ENCODE results near the gene FRK. TPM values are rescaled to one million over a fixed set of nuclear protein-coding genes. Genes with fewer than 3 reads are reported as not detected.

The FRK gene
- total RNA-seq, 1 donor from 2014 or later: 0.80 TPM

DNA sequence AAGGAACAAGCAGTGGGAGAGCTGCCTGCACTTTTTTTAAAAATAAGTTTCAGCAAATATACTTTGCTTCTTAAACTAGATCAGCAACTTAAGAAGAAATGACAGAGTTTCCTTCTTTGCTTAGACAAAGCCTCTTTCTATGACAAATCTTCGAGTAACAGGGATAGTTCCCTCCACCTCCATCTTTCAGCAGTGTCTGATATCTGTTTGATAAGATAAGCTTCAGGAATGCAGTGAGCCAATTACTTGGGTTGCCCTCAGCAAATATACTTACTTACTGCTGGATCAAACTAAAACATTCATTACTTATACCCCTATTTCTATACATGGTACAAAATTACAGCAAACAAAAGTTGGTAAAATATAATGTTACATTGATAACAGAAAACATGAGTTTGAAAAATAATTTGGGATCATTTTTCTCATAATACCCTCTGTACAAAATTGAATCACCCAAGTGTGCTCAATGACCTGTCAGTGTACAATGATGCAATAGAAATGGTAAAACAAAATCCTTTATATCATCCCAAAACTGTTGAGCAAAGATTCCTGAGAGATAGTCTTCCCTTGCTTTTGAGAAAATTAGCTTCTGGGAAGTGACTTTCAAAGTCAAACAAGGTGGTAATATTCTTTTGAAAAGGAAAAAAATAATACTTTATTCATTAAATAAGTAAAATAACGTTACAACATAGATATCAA lies 24.5 kb downstream of the FRK start:
- no peak for DNase-seq (ENCODE audit: low spot score)

DNA sequence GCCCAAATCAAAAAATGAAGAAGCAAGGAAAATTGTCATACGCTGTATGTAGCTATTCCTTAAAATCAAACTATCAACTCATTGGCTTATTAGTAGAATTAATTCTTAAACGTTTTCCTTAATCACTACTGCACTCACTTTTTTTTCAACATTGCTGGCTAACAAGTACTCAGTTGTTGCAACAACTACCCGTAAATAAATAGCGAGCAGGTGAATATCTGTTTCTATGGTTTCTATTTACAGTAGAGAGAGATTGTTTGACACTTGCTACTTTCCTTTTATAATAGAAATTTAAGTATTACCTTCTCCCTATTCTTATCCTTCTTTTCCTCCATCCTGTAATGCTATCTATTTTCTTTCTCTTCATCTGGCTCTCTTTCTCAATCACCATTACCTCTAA lies 25.1 kb downstream of the FRK start:
- DNase-seq (ENCODE audit: low spot score): no peak

DNA sequence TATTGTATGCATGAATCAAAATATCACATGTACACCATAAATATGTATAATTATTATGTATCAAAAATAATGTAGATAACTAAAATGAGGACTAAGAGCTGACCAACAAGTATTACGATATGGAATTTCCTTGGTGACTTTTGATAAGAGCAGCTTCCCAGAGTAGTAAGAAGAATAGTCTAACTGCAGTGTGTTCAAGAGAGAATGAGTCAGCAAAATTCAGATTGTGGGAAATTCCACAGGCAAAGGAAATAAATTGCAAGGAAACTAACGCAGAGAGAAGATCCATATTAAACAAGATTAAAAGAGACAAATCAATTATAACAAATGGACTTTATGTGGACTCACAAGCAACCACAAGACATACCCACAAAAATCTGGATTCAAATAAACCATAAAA lies 26.4 kb downstream of the FRK start:
- no peak for DNase-seq (ENCODE audit: low spot score)

DNA sequence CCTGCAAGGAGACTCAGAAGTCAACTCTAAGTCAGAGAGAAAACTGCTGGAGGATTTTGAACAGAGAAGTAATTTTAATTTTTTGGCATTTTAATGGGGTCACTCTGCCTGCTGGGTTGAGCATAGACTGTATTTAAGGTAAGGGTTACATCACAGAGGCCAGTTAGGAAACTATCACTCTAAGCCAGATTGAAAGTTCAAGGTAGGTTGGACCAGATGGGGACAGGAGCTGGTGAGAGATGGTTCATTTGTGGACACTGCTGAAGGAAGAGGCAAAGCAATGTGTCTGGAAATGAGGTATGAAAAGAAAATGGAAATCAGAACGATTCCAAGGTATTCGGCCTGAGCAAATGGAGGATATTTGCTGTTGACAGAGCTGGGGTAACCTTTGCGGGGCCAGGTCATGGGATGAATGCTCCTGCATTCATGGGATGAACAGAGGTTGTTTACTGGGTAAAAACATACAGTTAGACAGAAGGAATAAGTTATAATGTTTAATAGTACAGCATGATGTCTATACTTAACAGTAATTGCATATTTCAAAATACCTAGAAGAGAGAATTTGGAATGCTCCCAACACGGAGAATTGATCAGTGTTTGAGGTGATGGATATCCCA lies 26.9 kb downstream of the FRK start:
- no peak for DNase-seq (ENCODE audit: low spot score)

DNA sequence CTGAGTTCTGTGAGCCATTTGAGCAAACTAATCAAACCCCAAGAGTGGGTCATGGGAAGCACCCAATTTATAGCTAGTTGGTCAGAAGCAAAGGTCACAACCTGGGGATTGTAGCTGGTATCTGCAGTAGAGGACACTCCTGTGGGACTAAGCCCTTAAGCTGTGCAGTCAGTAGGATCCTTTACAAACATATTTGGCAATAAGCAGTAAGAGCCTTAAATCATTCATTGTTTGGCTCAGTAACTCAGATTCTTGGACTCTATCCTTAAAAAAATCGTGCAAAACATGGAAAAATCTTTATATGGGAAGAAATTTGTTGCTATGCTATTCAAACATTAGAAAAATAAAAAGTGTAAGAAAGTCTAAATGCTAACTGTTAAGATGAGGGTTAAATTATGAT lies 29.9 kb downstream of the FRK start:
- no peak for DNase-seq (ENCODE audit: low spot score)

DNA sequence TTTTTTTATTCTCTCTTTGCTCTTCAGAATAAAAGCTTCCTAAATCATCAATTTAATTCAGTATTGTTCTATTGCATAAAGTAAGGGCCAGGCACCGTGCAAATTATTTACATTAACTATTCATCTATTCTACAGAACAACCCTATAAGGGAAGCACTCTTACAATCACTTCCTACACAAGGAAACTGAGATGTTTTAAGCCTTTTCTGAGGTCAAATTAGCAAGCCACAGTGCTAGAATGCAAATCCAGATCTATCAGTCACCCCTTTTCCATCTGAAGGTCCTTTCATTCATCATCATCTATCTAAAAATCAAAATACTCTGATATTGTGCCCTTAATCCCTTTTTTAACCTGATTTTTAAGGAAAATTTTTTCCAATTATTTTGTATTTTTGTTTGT lies 31.2 kb downstream of the FRK start:
- no peak for DNase-seq (ENCODE audit: low spot score)

DNA sequence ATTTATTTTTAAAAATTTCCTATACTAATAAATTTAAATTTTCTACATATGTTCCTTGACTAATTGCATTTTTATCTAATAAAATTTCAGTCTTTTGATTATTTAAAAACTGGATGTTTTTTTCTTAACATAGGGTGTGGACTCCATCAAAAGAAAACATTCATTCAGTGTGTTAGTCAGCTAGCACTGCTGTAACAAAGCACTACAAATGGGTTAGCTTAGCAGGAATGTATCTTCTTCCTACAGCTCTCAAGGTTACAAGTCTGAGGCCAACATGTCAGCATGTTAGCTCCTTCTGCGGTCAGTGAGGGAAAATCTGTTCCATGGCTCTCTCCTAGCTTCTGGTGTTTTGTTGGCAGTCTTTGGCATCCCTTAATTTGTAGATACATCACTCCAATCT lies 32.5 kb downstream of the FRK start:
- no peak for DNase-seq (ENCODE audit: low spot score)

DNA sequence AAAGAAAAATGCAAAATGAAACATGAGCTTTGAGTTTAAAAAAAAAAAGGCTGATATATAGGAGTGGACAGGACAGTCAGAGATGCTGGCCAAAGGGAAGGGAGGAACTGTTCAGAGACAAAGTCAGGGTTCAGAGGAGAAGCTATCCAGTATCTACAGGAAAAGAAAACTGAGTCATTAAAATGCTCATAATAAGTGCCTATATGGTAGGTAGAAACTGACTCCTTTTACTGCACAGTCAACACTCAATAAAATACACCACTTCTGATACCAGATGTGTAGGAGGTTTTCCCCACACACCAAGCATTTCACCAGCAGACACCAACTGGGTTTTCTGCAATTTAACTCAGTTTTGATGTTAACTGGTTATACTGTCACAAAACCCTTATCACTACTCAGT lies 32.9 kb downstream of the FRK start:
- DNase-seq (ENCODE audit: low spot score): no peak

DNA sequence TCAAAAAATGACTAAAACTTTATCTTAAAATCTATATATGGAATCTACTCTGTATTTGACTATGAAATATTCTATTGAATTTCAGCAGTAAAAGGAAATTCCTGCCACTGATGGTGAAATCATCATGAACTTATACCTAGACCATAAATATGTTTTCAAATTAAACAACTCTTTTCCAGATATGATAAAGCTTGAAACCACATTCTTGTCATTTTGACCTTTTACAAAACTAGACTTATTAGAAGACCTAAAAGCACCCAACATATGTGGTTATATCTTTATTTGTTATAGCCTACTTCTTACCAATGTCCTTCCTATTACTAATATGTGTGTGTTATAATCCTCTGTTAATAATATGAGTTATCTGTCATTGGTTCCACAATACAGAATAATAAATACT lies 35.3 kb downstream of the FRK start:
- no peak for DNase-seq (ENCODE audit: low spot score)

DNA sequence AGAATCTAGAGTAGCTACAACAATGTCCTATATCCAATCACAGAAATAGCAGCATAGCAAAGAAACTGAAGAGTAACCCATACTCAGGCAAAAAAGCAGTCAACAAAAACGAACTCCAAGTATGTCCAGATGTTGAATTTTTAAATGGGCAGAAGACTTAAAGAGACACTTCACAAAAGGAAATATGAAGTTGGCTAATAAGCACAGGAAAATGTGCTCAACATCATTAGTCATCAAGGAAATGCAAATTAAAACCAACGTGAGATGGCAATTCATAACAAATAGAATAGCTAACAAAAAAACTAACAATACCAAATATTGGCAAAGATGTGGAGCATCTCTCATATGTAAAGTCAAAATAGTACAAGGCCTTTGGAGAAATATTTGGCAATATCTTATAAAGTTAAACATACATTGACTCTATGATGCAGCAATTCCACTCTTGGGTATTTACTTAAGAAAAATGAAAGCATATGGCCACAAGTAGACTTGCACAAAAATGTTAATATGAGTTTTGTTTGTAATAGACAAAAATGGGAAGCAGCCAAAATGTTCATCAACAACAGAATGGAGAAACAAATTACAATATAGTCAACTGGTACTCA lies 37.7 kb downstream of the FRK start:
- DNase-seq (ENCODE audit: low spot score): no peak

DNA sequence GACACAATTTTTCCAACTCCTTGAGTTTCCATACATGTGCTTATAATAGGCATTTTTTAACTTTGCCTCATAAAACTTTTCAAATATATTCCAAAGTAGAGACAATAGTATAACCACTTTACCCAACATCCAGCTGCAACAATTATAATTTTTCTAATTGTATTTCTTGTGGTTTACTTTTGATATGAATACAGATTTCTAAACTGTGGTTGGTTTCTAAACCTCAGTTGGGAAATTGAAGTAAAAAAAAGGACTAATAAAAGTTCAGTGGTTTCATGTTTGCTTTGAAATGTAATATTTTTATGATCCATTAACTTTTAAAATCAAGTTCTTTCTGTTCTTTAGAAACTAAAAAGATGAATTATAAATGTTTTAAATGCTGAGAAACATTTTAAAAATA lies 40.0 kb downstream of the FRK start:
- no peak for DNase-seq (ENCODE audit: low spot score)

DNA sequence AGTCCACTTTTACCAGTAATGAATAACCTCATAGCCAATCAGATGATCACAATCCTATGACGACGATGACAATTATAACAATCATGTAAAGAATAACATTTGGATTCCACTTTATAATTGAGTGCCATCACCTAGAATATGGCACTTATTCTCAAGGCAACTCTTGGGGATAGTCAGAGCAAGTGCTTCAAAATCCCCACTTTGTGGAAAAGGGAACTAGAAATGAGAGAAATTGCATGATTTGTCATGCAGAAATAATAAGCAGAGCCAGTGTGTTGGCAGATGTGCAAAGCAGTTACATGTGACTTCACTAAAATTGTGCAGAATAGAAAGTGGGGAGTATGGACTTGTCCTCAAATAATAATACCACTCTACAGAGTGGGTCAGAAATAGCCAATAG lies 41.3 kb downstream of the FRK start:
- no peak for DNase-seq (ENCODE audit: low spot score)

DNA sequence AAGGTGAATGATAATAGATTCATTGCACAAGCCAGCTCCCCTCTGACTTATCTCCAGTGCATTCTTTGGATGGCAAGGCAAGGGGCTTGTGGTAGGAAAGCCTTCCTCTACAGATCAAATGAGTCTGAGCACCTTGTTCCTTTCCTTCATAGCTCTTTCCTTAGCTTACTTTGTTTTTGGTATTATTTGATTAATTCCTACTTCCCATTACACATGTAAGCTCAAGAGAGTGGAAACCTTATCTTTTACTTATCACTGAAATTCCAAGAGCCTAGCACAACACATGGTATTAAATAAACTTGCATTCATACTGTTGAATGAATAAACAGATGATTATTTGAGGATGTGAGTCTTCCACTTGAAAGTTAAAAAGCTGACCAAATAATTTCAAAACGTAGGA lies 41.7 kb downstream of the FRK start:
- DNase-seq (ENCODE audit: low spot score): no peak

DNA sequence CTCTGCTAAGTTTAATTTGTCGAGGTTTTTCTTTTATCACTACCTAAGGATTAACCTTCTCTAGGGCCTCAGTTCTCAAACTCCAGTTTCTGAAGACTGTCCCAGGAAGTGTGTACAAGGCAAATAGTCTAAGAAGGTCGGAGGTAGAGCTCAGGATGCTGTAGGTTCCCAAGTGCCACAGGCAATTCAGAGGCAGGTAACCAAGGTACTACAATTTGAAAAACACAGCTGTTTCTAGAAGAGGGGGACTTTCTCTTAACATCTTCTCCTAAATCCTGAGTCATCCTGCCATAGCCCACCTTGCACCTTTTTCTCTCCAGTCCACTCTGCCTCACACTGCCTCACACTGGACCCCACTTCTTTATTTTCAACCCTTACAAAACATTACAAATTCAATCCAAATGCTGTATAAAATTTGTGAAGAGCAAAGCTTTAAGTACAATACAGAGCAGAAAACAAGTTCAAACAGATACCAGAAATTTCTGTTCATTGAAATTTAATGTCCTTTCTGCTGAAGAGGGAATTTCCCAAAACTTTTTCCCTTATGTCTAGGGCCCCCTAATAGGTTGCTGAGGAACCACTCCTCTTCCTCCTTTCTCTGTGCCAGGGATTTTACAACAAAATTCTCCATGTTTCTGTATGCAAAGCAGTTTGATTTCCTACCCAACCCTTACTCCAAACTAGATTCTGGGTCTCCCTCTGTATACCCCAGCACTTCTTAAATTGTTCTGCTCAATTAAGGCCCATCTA lies 43.0 kb downstream of the FRK start:
- DNase-seq (ENCODE audit: low spot score): no peak

DNA sequence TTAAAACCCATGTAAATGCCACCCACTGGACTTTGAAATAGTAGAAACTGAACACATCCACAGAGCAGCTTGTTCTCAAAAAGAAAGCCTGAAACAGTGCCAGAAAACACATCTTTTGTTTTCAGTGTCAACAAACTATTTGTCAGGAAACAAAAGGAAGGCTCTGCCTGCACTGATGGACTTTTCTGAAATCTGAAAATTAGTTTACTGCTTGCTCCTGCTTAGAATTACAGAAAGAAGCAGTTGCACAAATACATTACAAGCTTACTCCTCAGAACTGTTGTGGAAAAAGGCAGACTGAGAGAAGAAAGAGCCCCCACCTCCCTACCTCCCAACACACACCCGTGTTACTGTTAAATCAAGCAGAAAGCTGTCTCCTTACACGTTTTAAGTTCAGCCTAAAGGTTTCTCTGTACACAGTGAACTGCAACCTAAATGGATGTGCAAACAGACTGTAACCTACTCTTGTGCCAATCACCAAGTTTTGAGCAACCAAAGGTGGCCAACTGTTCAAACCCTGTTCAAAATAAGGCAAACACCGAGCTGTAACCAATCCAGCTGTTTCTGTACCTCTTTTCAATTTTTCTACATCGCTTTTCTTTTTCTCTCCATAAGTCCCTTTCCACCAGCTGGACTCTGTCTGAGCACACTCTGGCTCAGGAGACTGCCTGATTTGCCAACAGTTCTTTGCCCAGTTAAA lies 43.7 kb downstream of the FRK start:
- no peak for DNase-seq (ENCODE audit: low spot score)

DNA sequence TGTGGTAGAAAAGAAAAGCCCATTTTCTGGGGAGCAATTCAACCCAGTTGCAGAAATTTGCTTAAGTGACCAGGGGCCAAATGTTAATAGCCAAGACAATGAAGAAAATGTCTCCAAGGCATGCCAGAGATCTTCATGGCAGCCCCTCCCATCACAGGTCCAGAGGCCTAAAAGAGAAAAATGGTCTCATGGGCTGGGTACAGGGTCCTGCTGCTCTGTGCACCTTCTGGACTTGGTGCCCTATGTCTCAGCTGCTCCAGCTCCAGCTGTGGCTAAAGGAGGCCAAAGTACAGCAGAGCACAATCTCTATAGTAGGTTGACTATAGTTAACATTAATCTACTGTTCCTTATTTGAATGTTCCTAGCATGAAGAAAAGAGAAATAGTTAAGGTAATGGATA lies 44.7 kb downstream of the FRK start:
- no peak for DNase-seq (ENCODE audit: low spot score)

DNA sequence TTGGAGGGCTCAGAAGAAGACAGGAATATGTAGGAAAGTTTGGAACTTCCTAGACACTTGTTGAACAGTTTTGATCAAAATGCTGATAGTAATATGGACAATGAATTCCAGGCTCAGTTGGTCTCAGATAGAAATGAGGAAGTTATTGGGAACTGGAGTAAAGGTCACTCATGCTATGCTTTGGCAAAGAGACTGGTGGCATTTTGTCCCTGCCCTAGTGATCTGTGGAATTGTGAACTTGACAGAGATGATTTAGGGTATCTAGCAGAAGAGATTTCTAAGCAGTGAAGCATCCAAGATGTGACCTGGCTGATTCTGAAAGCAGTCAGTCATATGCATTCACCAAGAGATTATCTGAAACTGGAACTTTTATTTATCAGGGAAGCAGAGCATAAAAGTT lies 45.1 kb downstream of the FRK start:
- DNase-seq (ENCODE audit: low spot score): no peak

DNA sequence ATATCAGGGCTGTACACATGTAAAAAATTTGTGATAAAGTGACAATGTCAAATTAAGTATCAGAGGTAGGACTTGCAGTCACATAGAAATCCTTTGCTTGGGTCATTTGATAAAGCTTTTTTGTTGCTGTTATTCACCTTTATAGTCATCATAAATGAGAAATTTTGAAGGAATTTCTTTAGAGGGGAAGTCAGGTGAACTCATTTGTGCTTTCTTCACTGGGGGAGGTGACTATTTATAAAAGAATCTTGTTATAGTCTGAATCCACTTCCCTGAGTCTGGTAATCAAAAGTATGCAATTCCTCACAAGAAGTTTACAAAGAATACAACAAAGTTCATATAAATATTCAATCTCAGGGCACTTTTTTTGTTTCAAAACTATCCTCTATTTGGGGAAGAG lies 47.7 kb downstream of the FRK start:
- DNase-seq (ENCODE audit: low spot score): no peak

DNA sequence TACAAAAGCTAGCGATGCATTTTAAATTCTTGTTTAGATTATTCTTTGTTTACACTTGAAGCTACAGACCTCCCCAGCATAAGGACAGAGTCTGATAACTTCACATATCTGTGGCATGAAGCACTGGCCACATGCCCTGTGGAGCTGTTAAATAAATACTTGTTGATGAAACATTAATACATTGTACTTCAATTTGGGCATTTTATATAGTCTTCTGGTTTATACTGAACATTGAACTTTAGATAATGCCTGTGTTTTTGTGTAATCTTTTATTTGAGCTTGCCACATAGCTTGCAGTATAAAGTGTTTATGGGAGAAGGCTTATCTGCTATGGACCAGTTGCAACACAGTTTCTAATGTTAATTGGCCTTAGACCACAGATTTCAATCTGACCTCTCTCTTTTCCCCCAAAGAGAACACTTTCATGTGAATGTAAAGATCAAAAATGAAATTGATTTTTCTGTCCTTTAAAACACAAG lies 48.2 kb downstream of the FRK start:
- no peak for DNase-seq (ENCODE audit: low spot score)

DNA sequence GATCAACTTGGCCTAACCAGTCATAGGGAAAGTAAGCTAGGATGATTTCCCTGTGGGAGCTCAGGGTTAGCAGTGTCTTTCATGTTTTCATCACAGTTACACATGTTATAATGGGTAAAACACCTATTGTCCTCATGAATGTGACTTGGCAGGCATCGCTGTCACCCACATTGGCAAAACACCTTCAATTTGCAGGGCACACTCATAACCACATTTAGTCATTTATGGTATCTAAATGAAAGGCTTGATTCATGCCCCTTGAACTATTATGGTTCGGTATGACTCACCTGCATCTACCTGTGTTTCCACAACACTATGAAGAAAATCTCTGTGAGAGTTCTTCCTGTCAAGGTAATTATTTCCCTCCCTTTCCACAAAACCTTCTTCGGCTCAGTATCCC lies 49.2 kb downstream of the FRK start:
- no peak for DNase-seq (ENCODE audit: low spot score)

DNA sequence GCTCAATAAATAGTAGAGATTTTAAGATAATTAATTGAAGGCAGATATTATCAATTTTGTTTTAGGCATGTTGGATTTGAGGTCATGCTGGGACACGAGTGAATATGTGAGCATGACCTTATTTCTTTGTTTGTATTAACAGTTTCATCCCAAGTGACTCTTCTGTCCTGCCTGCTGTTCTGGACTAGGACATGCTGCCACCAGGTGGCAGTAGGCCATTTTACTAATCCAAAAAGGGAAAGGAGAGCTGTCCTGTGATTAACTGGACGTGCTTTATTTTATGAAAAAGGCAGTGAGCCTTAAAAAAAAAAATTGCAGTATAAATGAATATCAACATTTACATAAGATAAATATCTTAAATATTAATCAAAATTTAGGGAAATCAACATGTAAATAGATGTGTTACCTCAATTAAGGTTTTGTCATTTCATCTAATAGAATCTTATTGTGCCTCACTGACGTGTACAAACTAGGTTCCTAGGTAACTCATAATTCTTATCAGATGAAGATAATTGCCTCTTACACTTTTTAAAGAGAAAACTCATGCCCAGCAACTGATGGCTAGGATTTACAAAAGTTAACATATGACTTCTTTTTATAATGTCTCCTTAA lies 49.8 kb downstream of the FRK start:
- no peak for DNase-seq (ENCODE audit: low spot score)
